H1 (cell line): ENCODE results near the gene CFAP221. TPM values are rescaled to one million over a fixed set of nuclear protein-coding genes. Genes with fewer than 3 reads are reported as not detected.

ENCODE experiments used
- CTCF ChIA-PET: fragments of 300-600 bp; sonication (Branson Sonifier 250); formaldehyde crosslinking; loops from one replicate; lab custom pipeline; 2021; ENCODE audit not compliant: partially characterized antibody; lab: Charles Lee
- POLR2A ChIA-PET: fragments of 300-600 bp; sonication (Branson Sonifier 250); formaldehyde crosslinking; loops from one replicate; lab custom pipeline; 2021; ENCODE audit warnings: inconsistent platforms; ENCODE audit not compliant: partially characterized antibody; lab: Charles Lee
- DNase-seq, 2 experiments: peaks; one replicate each; pipeline versions ENCODE4 v3.0.0 to v3.0.0-alpha.2; 2010 to 2022; ENCODE audit warnings: low spot score in 2 of 2, low read depth in 1 of 2, mixed read lengths in 1 of 2
- FAIRE-seq: peaks from 2 replicates; lab custom pipeline; 2011; peaks lifted over from hg19 to GRCh38; lab: Jason Lieb, UNC
- H2AFZ ChIP-seq: 2 replicates; pipeline ENCODE4 v1.8.1; 2012; ENCODE audit warnings: low read length, inconsistent platforms
- H2AK5ac ChIP-seq: 2 replicates; pipeline ENCODE4 v1.6.1; 2013; ENCODE audit warnings: low read depth, low read length
- H2BK120ac ChIP-seq: replicated peaks from 2 replicates; pipeline ENCODE3; 2013; ENCODE audit warnings: low read depth, low read length, inconsistent platforms
- H2BK12ac ChIP-seq: 2 replicates; pipeline ENCODE4 v1.6.1; 2013; ENCODE audit warnings: low read depth, low read length
- H2BK15ac ChIP-seq: 2 replicates; pipeline ENCODE4 v1.6.1; 2013; ENCODE audit warnings: low read length
- H2BK20ac ChIP-seq: 2 replicates; pipeline ENCODE4 v1.6.1; 2013; ENCODE audit warnings: low read length
- H2BK5ac ChIP-seq: 2 replicates; pipeline ENCODE4 v1.6.1; 2013; ENCODE audit warnings: low read depth, low read length
- H3K14ac ChIP-seq: 2 replicates; pipeline ENCODE4 v1.6.1; 2013; ENCODE audit warnings: inconsistent platforms; ENCODE audit not compliant: insufficient read length
- H3K18ac ChIP-seq: 2 replicates; pipeline ENCODE4 v1.6.1; 2013; ENCODE audit warnings: low read length; ENCODE audit errors: extremely low read depth
- H3K23ac ChIP-seq: 2 replicates; pipeline ENCODE4 v1.6.1; 2013; ENCODE audit warnings: inconsistent platforms; ENCODE audit not compliant: insufficient read length
- H3K23me2 ChIP-seq: 2 replicates; pipeline ENCODE4 v1.6.1; 2013; ENCODE audit warnings: low read depth, low read length
- H3K27ac ChIP-seq: 2 replicates; pipeline ENCODE4 v1.6.1; 2011; ENCODE audit warnings: low read depth, low read length, inconsistent platforms
- H3K27me3 ChIP-seq, 4 experiments: replicated peaks in 1 of 4; 1 replicate in 1 of 4; 2 replicates in 3 of 4; pipeline versions ENCODE4 v1.6.1 to v1.8.1; 2011 to 2013; ENCODE audit warnings: low read length in 3 of 4, mild to moderate bottlenecking in 3 of 4, inconsistent platforms in 2 of 4, mixed read lengths in 2 of 4, moderate library complexity in 1 of 4; ENCODE audit not compliant: control insufficient read depth in 3 of 4, insufficient read depth in 3 of 4; ENCODE audit errors: extremely low read depth in 1 of 4
- H3K36me3 ChIP-seq, 4 experiments: 2 replicates each; pipeline versions ENCODE4 v1.6.1 to v1.8.1; 2011 to 2013; ENCODE audit warnings: mild to moderate bottlenecking in 4 of 4, low read length in 3 of 4, moderate library complexity in 2 of 4, control low read depth in 1 of 4, inconsistent platforms in 1 of 4; ENCODE audit not compliant: insufficient read depth in 4 of 4, control insufficient read depth in 2 of 4
- H3K4ac ChIP-seq: replicated peaks from 2 replicates; pipeline ENCODE3; 2013; ENCODE audit warnings: low read length, low read depth, mixed read lengths, inconsistent platforms; ENCODE audit not compliant: insufficient read length
- H3K4me1 ChIP-seq, 4 experiments: replicated peaks in 1 of 4; 1 replicate in 1 of 4; 2 replicates in 3 of 4; pipeline versions ENCODE4 v1.6.1 to v1.8.1; 2011 to 2013; ENCODE audit warnings: low read length in 3 of 4, inconsistent platforms in 2 of 4, mixed read lengths in 1 of 4; ENCODE audit not compliant: insufficient read depth in 4 of 4, control insufficient read depth in 3 of 4
- H3K4me2 ChIP-seq, 2 experiments: 2 replicates each; pipeline versions ENCODE4 v1.6.1 to v1.8.1; 2011 to 2013; ENCODE audit warnings: low read depth in 2 of 2, low read length in 2 of 2, control low read depth in 1 of 2, inconsistent platforms in 1 of 2, mild to moderate bottlenecking in 1 of 2; ENCODE audit not compliant: insufficient read depth in 1 of 2
- H3K4me3 ChIP-seq, 4 experiments: fragments of 200-600, 300-600 bp in 1 of 4; sonication (generic), shearing (Covaris generic), sonication (Bioruptor Twin) in 1 of 4; 2 replicates each; pipeline versions ENCODE4 v1.5.1 to v1.8.1; 2011 to 2016; ENCODE audit warnings: low read length in 4 of 4, low read depth in 3 of 4, control low read depth in 2 of 4, inconsistent platforms in 2 of 4, mild to moderate bottlenecking in 2 of 4, mixed read lengths in 1 of 4, moderate library complexity in 1 of 4; ENCODE audit not compliant: insufficient read depth in 2 of 4; ENCODE audit errors: extremely low read depth in 1 of 4
- H3K56ac ChIP-seq: replicated peaks from 2 replicates; pipeline ENCODE3; 2013; ENCODE audit warnings: low read depth, mild to moderate bottlenecking, mixed read lengths, low read length, inconsistent platforms; ENCODE audit not compliant: insufficient read length
- H3K79me1 ChIP-seq: 2 replicates; pipeline ENCODE4 v1.6.1; 2013; ENCODE audit warnings: low read depth, low read length, control low read depth
- H3K79me2 ChIP-seq, 2 experiments: 2 replicates each; pipeline versions ENCODE4 v1.6.1 to v1.8.1; 2012 to 2013; ENCODE audit warnings: low read length in 2 of 2, mild to moderate bottlenecking in 2 of 2, inconsistent platforms in 1 of 2; ENCODE audit not compliant: insufficient read depth in 2 of 2, control insufficient read depth in 1 of 2
- H3K9ac ChIP-seq, 4 experiments: replicated peaks in 1 of 4; 1 replicate in 1 of 4; 2 replicates in 3 of 4; pipeline versions ENCODE4 v1.6.1 to v1.8.1; 2011 to 2013; ENCODE audit warnings: low read depth in 3 of 4, low read length in 3 of 4, control low read depth in 2 of 4, mild to moderate bottlenecking in 2 of 4, moderate library complexity in 2 of 4, inconsistent platforms in 1 of 4; ENCODE audit errors: extremely low read depth in 1 of 4
- H3K9me3 ChIP-seq, 2 experiments: 2 replicates each; pipeline versions ENCODE4 v1.6.1 to v1.8.1; 2012 to 2013; ENCODE audit warnings: mild to moderate bottlenecking in 2 of 2, moderate library complexity in 2 of 2, control low read depth in 1 of 2, inconsistent platforms in 1 of 2, low read depth in 1 of 2, low read length in 1 of 2, mixed read lengths in 1 of 2; ENCODE audit not compliant: insufficient read depth in 2 of 2
- H4K20me1 ChIP-seq, 2 experiments: replicated peaks in 1 of 2; 2 replicates each; pipeline versions ENCODE3 to v1.8.1; 2011 to 2013; ENCODE audit warnings: inconsistent platforms in 2 of 2, low read length in 2 of 2, mild to moderate bottlenecking in 1 of 2; ENCODE audit not compliant: insufficient read depth in 2 of 2, control insufficient read depth in 1 of 2
- H4K5ac ChIP-seq: 2 replicates; pipeline ENCODE4 v1.6.1; 2013; ENCODE audit warnings: low read length, low read depth, mixed read lengths, inconsistent platforms; ENCODE audit not compliant: insufficient read length
- H4K8ac ChIP-seq: 2 replicates; pipeline ENCODE4 v1.8.0; 2013; ENCODE audit warnings: mild to moderate bottlenecking, moderate library complexity, low read length, inconsistent platforms; ENCODE audit not compliant: insufficient read depth; ENCODE audit errors: extremely low read depth
- H4K91ac ChIP-seq: replicated peaks from 2 replicates; pipeline ENCODE3; 2013; ENCODE audit warnings: low read length, mixed read lengths, inconsistent platforms; ENCODE audit not compliant: insufficient read length
- CREB1 ChIP-seq: IDR thresholded peaks from 2 replicates; pipeline ENCODE4 v1.6.1; 2012; ENCODE audit warnings: inconsistent platforms
- CTCF ChIP-seq, 3 experiments: IDR thresholded peaks; 1 replicate in 2 of 3; 2 replicates in 1 of 3; pipeline versions ENCODE4 v1.5.1 to v1.6.1; 2011; ENCODE audit warnings: low read length in 3 of 3, mild to moderate bottlenecking in 3 of 3, inconsistent platforms in 2 of 3, low read depth in 1 of 3, moderate library complexity in 1 of 3; ENCODE audit not compliant: insufficient read depth in 1 of 3; ENCODE audit errors: control extremely low read depth in 1 of 3
- KDM5A ChIP-seq: fragments of 200-600 bp; IDR thresholded peaks from 2 replicates; pipeline ENCODE4 v1.7.1; 2012; ENCODE audit warnings: mild to moderate bottlenecking, low read length, inconsistent platforms, mixed read lengths
- RAD21 ChIP-seq, 2 experiments: IDR thresholded peaks in 1 of 2; conservative IDR thresholded peaks in 1 of 2; 2 replicates each; pipeline ENCODE4 v1.6.1; 2011; ENCODE audit warnings: low read depth in 2 of 2, low read length in 2 of 2, improper control_type of control experiment in 1 of 2, inconsistent platforms in 1 of 2, mild to moderate bottlenecking in 1 of 2, moderate library complexity in 1 of 2
- SIN3A ChIP-seq, 2 experiments: IDR thresholded peaks in 1 of 2; conservative IDR thresholded peaks in 1 of 2; 2 replicates each; pipeline ENCODE4 v1.6.1; 2011 to 2012; ENCODE audit warnings: low read length in 2 of 2, improper control_type of control experiment in 1 of 2, low read depth in 1 of 2, mild to moderate bottlenecking in 1 of 2
- USF2 ChIP-seq: IDR thresholded peaks from 2 replicates; pipeline ENCODE4 v1.6.1; 2011; ENCODE audit warnings: low read length, improper control_type of control experiment
- WGBS, 2 experiments: shearing (Covaris generic) in 1 of 2; methylation state at CpG; one replicate each; pipeline versions ENCODE4 v1.1.6 to v1.1.7; 2013 to 2015; ENCODE audit warnings: low lambda C conversion rate in 2 of 2, mixed read lengths in 2 of 2, inconsistent platforms in 1 of 2, low coverage in 1 of 2, missing lambda C conversion rate in 1 of 2; ENCODE audit not compliant: insufficient replicate concordance in 2 of 2, insufficient coverage in 1 of 2, insufficient read length in 1 of 2; ENCODE audit errors: extremely low coverage in 1 of 2, missing lambda C conversion rate in 1 of 2; 5-methylcytosine and 5-hydroxymethylcytosine counted together
- polyA plus RNA-seq, 7 experiments: library from polyadenylated mRNA; depleted of rRNA in 3 of 7; stranded (reverse) in 5 of 7; unstranded in 2 of 7; fragments of >200 nt in 5 of 7; fragments of 200-250 nt in 2 of 7; gene quantifications; 1 replicate in 5 of 7; 2 replicates in 1 of 7; 4 replicates in 1 of 7; pipeline versions ENCODE4 v1.2.1 to v1.2.3, GENCODE V29; 2011 to 2013; ENCODE audit warnings: missing spikeins in 2 of 7, mixed read lengths in 2 of 7
- total RNA-seq: library from RNA; stranded (reverse); fragmentation: NEBNext Ultra II Directional; extraction: Animal tissue kit (Norgen Biotek cat#: 25700); gene quantifications from 2 replicates; pipeline ENCODE4 v1.2.1, GENCODE V29; 2021

Gene CFAP221
- total and polyA plus RNA-seq, 2 of the 8 experiments (the other 6 are each of a cell fraction or from before 2014, with no cell fraction given), result 0.14 to 0.71 TPM

- no peaks in the 10 kb centered on the region for H3K79me2 ChIP-seq
- no peak overlapping the region for H2BK120ac ChIP-seq
- no peak overlapping the region for H2BK12ac ChIP-seq
- no peak overlapping the region for H3K9ac ChIP-seq
- TF ChIP-seq CREB1 (peak; percentile 43; the same call in 1 of the 2 replicates), RAD21 (IDR thresholded peaks at IDR 0.05 in 1 of 2, conservative IDR thresholded peaks at IDR 0.05 in 1 of 2; ENCODE audit: low read depth in 2 of 2, low read length in 2 of 2) (peak; percentile 70 to 76), CTCF (IDR thresholded peaks at IDR 0.05; ENCODE audit: control extremely low read depth in 1 of 3, insufficient read depth in 1 of 3, low read depth in 1 of 3, low read length in 3 of 3) (peak; percentile 84 to 97 (median 94)), SIN3A (conservative IDR thresholded peaks at IDR 0.05 in 1 of 2, IDR thresholded peaks at IDR 0.05 in 1 of 2; ENCODE audit: low read depth in 1 of 2, low read length in 2 of 2) (peak in 1 of 2 experiments; percentile 76; a peak in 1 of 4 replicates), KDM5A (no peak), USF2 (no peak)
- H3K79me1 ChIP-seq, result no peaks in the 10 kb centered on the region
- H2BK20ac ChIP-seq, result no peak overlapping the region
- ChIA-PET CTCF (interaction anchor here (0.9 to 5.3 kb wide), 19 partner anchors 11 to 678 kb away, joined by 3 to 52 read pairs (median 4); no protein-coding TSS in a partner anchor), POLR2A (no interaction called here)
- DNase-seq (peak in 1 of 2 experiments; percentile 83), FAIRE-seq (peak; percentile 82)
- H3K4ac ChIP-seq, result no peak overlapping the region
- no peak overlapping the region for H3K27ac ChIP-seq
- H2BK5ac ChIP-seq, result no peak overlapping the region
- H4K8ac ChIP-seq, result no peak overlapping the region
- H4K20me1 ChIP-seq, result no peaks in the 10 kb centered on the region
- H3K27me3 ChIP-seq, result peaks cover 0 to 6% (median 4%) of the 10 kb centered on the region in 4 experiments; a peak in 6 of 7 replicates
- no peaks in the 10 kb centered on the region for H3K36me3 ChIP-seq
- WGBS, 2 experiments, result 50% methylated on average over 7 of the region's 7 CpGs; no CpG with 5 or more reads in 1 of the 2 experiments
- H2AK5ac ChIP-seq, result no peak overlapping the region
- H2AFZ ChIP-seq, result no peak overlapping the region
- H4K91ac ChIP-seq, result no peak overlapping the region
- no peak overlapping the region for H3K4me2 ChIP-seq
- no peaks in the 10 kb centered on the region for H3K4me1 ChIP-seq
- H3K18ac ChIP-seq, result no peak overlapping the region
- H2BK15ac ChIP-seq, result no peak overlapping the region
- H3K4me3 ChIP-seq, result no peak overlapping the region
- H4K5ac ChIP-seq, result no peak overlapping the region
- H3K14ac ChIP-seq, result no peak overlapping the region
- H3K56ac ChIP-seq, result no peak overlapping the region
- no peak overlapping the region for H3K23ac ChIP-seq
- no peaks in the 10 kb centered on the region for H3K9me3 ChIP-seq
- H3K23me2 ChIP-seq, result no peaks in the 10 kb centered on the region
Measured at GRCh38 chr2:119517433-119517832, 26.8 kb upstream of the CFAP221 start.
